SK-N-SH treated with all-trans-retinoic acid at 6 μM for 48 hours (cell line): Measurements from ENCODE around the gene ZBTB43.
A peak's percentile ranks its signal among the peaks of the same experiment; 100 is the strongest.

ENCODE experiments used
- ATAC-seq: fragments of 200-7000 bp; cut with Tn5 transposase; 3 replicates; pipeline ENCODE4 v1.9.1; 2020; ENCODE audit warnings: mild to moderate bottlenecking, moderate library complexity
- ARNTL ChIP-seq: fragments of 450-650 bp; formaldehyde crosslinking; IDR thresholded peaks from 2 replicates; pipeline ENCODE4 v1.5.0; 2020; ENCODE audit warnings: low read depth, mild to moderate bottlenecking, moderate library complexity, borderline replicate concordance
- BACH2 ChIP-seq: fragments of 250-450 bp; sonication (Bioruptor Pico); IDR thresholded peaks from 2 replicates; pipeline ENCODE4 v1.9.0; 2021; ENCODE audit warnings: mild to moderate bottlenecking, borderline replicate concordance
- CREB5 ChIP-seq: fragments of 250-450 bp; sonication (Bioruptor Pico); IDR thresholded peaks from 2 replicates; pipeline ENCODE4 v1.5.1; 2020; ENCODE audit warnings: low read depth, mild to moderate bottlenecking, moderate library complexity
- CSDC2 ChIP-seq: fragments of 250-450 bp; sonication (Bioruptor Pico); IDR thresholded peaks from 2 replicates; pipeline ENCODE4 v1.5.0; 2020; ENCODE audit warnings: mild to moderate bottlenecking, moderate library complexity
- GLIS3 ChIP-seq: fragments of 250-450 bp; sonication (Bioruptor Pico); IDR thresholded peaks from 2 replicates; pipeline ENCODE4 v1.5.0; 2020; ENCODE audit warnings: mild to moderate bottlenecking, moderate library complexity
- ISL1 ChIP-seq: fragments of 250-450 bp; sonication (Bioruptor Pico); IDR thresholded peaks from 2 replicates; pipeline ENCODE4 v2.1.2; 2022; ENCODE audit warnings: mild to moderate bottlenecking, moderate library complexity
- PATZ1 ChIP-seq: fragments of 250-450 bp; sonication (Bioruptor Pico); IDR thresholded peaks from 2 replicates; pipeline ENCODE4 v1.8.0; 2020; ENCODE audit warnings: mild to moderate bottlenecking, moderate library complexity, borderline replicate concordance
- POU6F1 ChIP-seq: fragments of 250-450 bp; sonication (Bioruptor Pico); IDR thresholded peaks from 2 replicates; pipeline ENCODE4 v1.8.0; 2021; ENCODE audit warnings: low read depth, mild to moderate bottlenecking, moderate library complexity, borderline replicate concordance
- PPARA ChIP-seq: fragments of 250-450 bp; sonication (Bioruptor Pico); IDR thresholded peaks from 2 replicates; pipeline ENCODE4 v1.5.0; 2020; ENCODE audit warnings: mild to moderate bottlenecking, borderline replicate concordance
- TCF4 ChIP-seq: fragments of 250-450 bp; sonication (Bioruptor Pico); IDR thresholded peaks from 2 replicates; pipeline ENCODE4 v1.8.0; 2021; ENCODE audit warnings: mild to moderate bottlenecking, moderate library complexity, borderline replicate concordance
- ZFP3 ChIP-seq: fragments of 250-450 bp; sonication (Bioruptor Pico); IDR thresholded peaks from 2 replicates; pipeline ENCODE4 v1.5.0; 2020; ENCODE audit warnings: mild to moderate bottlenecking, moderate library complexity
- ZFP30 ChIP-seq: fragments of 450-650 bp; formaldehyde crosslinking; IDR thresholded peaks from 2 replicates; pipeline ENCODE4 v1.5.0; 2022; ENCODE audit warnings: mild to moderate bottlenecking, moderate library complexity
- ZNF565 ChIP-seq: fragments of 450-650 bp; formaldehyde crosslinking; conservative IDR thresholded peaks from 2 replicates; pipeline ENCODE4 v1.5.0; 2020; ENCODE audit warnings: low read depth, mild to moderate bottlenecking, moderate library complexity
- ZNF8 ChIP-seq: fragments of 450-650 bp; formaldehyde crosslinking; IDR thresholded peaks from 2 replicates; pipeline ENCODE4 v1.5.0; 2020; ENCODE audit warnings: mild to moderate bottlenecking, moderate library complexity
- TF ChIP-seq, protein P1 (sequence below): fragments of 250-450 bp; sonication (Bioruptor Pico); IDR thresholded peaks from 2 replicates; pipeline ENCODE4 v1.5.0; 2020; ENCODE audit warnings: mild to moderate bottlenecking, moderate library complexity
- TF ChIP-seq, protein P2 (sequence below): fragments of 250-450 bp; sonication (Bioruptor Pico); IDR thresholded peaks from 2 replicates; pipeline ENCODE4 v1.5.1; 2021; ENCODE audit warnings: mild to moderate bottlenecking, moderate library complexity

Gene ZBTB43

DNA sequence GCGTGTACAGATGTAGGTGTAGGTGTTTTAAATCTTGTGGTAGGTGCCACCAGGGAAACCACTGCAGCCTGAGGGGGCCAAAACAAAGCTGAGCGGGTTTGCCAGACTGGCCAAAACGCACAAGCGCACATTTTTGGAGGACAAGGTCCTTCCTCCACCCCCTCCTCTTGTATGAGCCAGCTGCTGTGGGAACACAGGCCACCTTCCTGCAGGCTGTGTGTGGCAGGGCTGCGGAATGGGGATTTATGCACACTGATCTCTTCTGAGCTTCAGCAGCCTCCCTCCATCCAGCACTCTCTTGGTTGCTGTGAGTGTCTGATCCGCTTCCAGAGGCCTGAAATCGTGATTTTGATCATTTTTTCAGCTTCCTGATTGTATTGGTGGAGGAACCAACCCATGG lies 22.4 kb downstream of the ZBTB43 start (continued):
- TF ChIP-seq ISL1 (CRISPR knock-in tag) (no peak), PPARA (CRISPR knock-in tag) (no peak)

DNA sequence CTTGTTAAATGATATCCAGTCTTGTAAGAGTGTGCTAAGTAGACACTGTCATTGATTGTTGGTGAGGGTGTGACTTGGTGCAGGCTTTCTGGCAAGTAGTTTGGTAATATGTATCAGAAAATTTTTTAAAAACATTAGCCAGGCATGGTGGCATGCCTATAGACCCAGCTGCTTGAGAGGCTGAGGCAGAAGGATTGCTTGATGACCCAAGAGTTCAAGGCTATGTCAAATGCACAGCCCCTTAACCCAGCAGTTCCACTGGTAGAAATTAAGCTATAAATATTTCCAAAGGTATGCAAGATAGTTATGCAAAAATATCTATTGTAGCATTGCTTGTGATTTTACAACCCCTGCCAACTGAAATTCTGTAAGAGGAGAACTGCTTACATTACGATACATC lies 24.2 kb downstream of the ZBTB43 start:
- TF ChIP-seq ZFP3 (CRISPR knock-in tag) = no peak
- TF ChIP-seq, all 23 proteins: peak for 0
- peak; percentile 54 for ATAC-seq

GRCh38 chr9:126830827-126831226 lies 26.0 kb downstream of the ZBTB43 start:
- ATAC-seq = no peak
- TF ChIP-seq ISL1 (CRISPR knock-in tag) = no peak
- TF ChIP-seq, protein P1, sequence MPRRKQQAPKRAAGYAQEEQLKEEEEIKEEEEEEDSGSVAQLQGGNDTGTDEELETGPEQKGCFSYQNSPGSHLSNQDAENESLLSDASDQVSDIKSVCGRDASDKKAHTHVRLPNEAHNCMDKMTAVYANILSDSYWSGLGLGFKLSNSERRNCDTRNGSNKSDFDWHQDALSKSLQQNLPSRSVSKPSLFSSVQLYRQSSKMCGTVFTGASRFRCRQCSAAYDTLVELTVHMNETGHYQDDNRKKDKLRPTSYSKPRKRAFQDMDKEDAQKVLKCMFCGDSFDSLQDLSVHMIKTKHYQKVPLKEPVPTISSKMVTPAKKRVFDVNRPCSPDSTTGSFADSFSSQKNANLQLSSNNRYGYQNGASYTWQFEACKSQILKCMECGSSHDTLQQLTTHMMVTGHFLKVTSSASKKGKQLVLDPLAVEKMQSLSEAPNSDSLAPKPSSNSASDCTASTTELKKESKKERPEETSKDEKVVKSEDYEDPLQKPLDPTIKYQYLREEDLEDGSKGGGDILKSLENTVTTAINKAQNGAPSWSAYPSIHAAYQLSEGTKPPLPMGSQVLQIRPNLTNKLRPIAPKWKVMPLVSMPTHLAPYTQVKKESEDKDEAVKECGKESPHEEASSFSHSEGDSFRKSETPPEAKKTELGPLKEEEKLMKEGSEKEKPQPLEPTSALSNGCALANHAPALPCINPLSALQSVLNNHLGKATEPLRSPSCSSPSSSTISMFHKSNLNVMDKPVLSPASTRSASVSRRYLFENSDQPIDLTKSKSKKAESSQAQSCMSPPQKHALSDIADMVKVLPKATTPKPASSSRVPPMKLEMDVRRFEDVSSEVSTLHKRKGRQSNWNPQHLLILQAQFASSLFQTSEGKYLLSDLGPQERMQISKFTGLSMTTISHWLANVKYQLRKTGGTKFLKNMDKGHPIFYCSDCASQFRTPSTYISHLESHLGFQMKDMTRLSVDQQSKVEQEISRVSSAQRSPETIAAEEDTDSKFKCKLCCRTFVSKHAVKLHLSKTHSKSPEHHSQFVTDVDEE (CRISPR knock-in tag) = no peak
- no peak for TF ChIP-seq TCF4 (CRISPR knock-in tag)
- TF ChIP-seq CREB5 (CRISPR knock-in tag) = no peak
- TF ChIP-seq ZNF8 (CRISPR knock-in tag) = no peak
- no peak for TF ChIP-seq ZFP30 (CRISPR knock-in tag)
- TF ChIP-seq ZNF565 (CRISPR knock-in tag) = no peak
- no peak for TF ChIP-seq POU6F1 (CRISPR knock-in tag)
- TF ChIP-seq, protein P2, sequence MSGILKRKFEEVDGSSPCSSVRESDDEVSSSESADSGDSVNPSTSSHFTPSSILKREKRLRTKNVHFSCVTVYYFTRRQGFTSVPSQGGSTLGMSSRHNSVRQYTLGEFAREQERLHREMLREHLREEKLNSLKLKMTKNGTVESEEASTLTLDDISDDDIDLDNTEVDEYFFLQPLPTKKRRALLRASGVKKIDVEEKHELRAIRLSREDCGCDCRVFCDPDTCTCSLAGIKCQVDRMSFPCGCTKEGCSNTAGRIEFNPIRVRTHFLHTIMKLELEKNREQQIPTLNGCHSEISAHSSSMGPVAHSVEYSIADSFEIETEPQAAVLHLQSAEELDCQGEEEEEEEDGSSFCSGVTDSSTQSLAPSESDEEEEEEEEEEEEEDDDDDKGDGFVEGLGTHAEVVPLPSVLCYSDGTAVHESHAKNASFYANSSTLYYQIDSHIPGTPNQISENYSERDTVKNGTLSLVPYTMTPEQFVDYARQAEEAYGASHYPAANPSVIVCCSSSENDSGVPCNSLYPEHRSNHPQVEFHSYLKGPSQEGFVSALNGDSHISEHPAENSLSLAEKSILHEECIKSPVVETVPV (CRISPR knock-in tag) = no peak
- no peak for TF ChIP-seq CSDC2 (CRISPR knock-in tag)
- no peak for TF ChIP-seq GLIS3 (CRISPR knock-in tag)

DNA sequence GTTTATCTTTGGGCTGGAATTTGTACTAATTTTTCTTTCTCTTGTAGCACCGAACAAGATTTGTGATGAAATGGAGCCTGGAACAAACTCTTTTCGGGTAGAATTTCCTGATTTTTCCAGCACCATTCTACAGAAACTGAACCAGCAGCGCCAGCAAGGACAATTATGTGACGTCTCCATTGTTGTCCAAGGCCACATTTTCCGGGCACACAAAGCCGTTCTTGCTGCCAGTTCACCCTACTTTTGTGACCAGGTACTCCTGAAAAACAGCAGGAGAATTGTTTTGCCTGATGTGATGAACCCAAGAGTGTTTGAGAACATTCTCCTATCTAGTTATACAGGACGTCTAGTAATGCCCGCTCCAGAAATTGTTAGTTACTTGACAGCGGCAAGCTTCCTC lies 27.6 kb downstream of the ZBTB43 start:
- no peak for TF ChIP-seq ZFP3 (CRISPR knock-in tag)
- TF ChIP-seq ARNTL (CRISPR knock-in tag) = no peak
- no peak for ATAC-seq

GRCh38 chr9:126833020-126833419 lies 28.2 kb downstream of the ZBTB43 start:
- ATAC-seq = no peak
- TF ChIP-seq CREB5 (CRISPR knock-in tag) = no peak
- TF ChIP-seq PATZ1 (CRISPR knock-in tag) = no peak
- TF ChIP-seq ARNTL (CRISPR knock-in tag) = no peak
- TF ChIP-seq POU6F1 (CRISPR knock-in tag) = no peak
- no peak for TF ChIP-seq BACH2 (CRISPR knock-in tag)
- no peak for TF ChIP-seq ZFP30 (CRISPR knock-in tag)
- TF ChIP-seq, protein P1 (CRISPR knock-in tag) = no peak
- TF ChIP-seq, protein P2 (CRISPR knock-in tag) = no peak
